Stimulated activated CD8-positive, alpha-beta memory T cell treated with anti-CD3 and anti-CD28 coated beads, Interleukin-2, amount 100 ng/mL, for 1 hour (primary cell): ENCODE results near the gene TMCC3.
A peak's percentile ranks its signal among the peaks of the same experiment; 100 is the strongest.

ENCODE experiments used
- DNase-seq, 2 donors: peaks; one replicate each; pipeline ENCODE4 v3.0.0-alpha.2; 2020; ENCODE audit warnings: low read depth in 2 of 2

Gene TMCC3

DNA sequence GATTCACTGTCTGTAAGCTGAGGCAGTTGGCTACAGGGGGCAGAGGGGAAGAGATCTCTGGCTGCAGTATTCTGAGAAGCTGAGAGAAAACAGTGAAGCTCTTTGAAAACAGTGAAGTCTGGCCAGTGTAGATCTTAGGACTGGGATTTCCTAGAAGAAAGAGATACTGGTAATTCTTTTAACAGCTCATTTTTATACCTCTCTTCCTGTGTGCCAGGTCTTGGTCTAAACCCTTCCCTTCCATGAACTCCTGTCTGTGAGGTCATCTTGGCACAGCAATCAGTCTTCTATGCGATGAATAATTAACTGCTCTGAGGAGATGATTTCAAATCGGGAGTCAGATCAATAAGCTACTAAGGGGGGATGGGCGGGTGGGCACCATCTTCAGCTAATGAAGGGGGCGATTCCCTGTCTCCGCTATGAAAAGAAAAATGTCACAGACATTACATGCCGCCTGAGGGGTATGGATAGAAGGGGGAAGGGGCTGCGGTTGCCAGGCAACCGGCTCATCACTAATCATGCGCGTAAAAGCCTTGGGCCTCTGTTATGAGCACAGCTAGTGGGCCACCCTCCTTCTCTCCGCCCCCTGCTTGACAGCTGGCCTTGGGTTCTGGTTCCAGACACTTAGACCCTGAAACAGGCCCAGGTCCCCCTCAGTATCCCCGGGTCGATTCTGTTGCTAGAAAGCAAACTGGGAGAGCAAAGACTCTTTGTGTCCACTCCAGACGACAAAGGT, 115.4 kb downstream of the TMCC3 start:
- no peak for DNase-seq

- DNase-seq, result no peak
These were observed 116.1 kb downstream of the TMCC3 start for GRCh38 chr12:94534278-94534677.

- DNase-seq, result peak; percentile 27 to 53
These were observed 117.6 kb downstream of the TMCC3 start for GRCh38 chr12:94532490-94533422.

DNA sequence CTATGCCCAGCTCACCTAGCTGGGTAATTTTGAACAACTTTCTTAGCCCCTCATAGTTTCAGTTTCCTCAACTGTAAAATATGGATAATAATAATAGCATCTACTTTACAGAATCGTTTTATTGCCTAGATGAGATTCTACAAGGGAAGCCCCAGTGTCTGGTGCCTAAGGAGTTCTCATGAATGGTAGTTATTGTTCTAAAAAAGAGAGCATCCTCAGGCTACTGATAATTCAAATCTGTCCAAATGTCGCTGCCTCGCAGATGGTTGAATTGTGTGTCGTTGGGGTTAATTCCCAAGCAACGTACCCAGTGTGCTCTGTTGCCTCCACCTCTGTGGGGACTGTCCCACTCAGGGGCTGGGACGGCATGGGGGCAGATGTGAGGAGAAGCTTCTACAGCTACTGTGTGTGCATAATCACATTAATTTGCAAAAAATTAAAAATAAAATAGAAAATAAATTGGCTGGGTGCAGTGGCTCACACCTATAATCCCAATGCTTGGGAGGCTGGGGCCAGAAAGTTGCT, 119.1 kb downstream of the TMCC3 start:
- no peak for DNase-seq

DNA sequence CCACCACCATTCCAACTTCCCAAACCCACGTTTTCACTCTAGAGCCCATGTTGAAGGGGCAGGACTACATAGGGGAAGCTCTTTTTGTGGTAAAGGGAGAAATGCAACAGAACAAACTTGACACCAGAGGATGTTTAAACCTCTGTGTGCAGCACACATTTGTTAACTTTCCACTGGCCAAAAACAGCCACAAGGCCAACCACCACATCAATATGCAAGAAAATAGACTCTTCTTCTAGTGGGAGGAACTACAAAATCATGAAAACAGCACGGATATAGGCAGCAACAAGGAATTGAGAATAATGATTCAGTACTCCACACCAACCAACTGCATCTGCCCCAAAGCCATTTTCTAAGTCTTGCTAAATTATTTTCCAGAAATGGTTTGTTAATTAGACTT, 124.4 kb downstream of the TMCC3 start:
- no peak for DNase-seq
